ENCODE measurements around the gene HECW1. TPM values are rescaled to one million over a fixed set of nuclear protein-coding genes. Genes with fewer than 3 reads are reported as not detected.
"Not testable (repeated sequence)": the region's sequence is repeated elsewhere in the genome, so short reads cannot be mapped to it uniquely, and the experiment has no call there.

HECW1 gene
- total and polyA plus RNA-seq, 10 of the 15 experiments (the other 5 are each of a cell fraction or from before 2014, with no cell fraction given): under 0.01 to 0.31 (median 0.04) TPM; not detected in 3

GRCh38 chr7:43584733-43585132 is 472.3 kb downstream of the HECW1 start:
- H3K27me3 ChIP-seq (replicated peaks in 1 of 2; ENCODE audit: control insufficient read depth in 2 of 2, insufficient read depth in 2 of 2, low read length in 1 of 2); H2AFZ ChIP-seq (ENCODE audit: control insufficient read depth, low read depth, low read length); H3K36me3 ChIP-seq (ENCODE audit: control insufficient read depth in 2 of 2, insufficient read depth in 2 of 2, low read length in 1 of 2); ATAC-seq; H3K9me3 ChIP-seq (replicated peaks; ENCODE audit: control insufficient read depth, insufficient read depth, low read length); BruUV-seq (replicated peaks); DNase-seq (ENCODE audit: low read depth, low spot score); H4K20me1 ChIP-seq (ENCODE audit: control insufficient read depth, insufficient read depth); FAIRE-seq: not testable (repeated sequence)
- H3K4me3 ChIP-seq: peak overlapping the region; percentile 84
- POLR2A ChIA-PET: interaction anchor here (0.6 to 9.8 kb wide), 13 partner anchors 12 to 254 kb away, joined by 3 to 138 read pairs (median 3); no protein-coding TSS in a partner anchor
- H3K4me1 ChIP-seq (ENCODE audit: control insufficient read depth, insufficient read depth, low read length): peaks cover 21% of the 10 kb centered on the region
- TF ChIP-seq NBN (IDR thresholded peaks at IDR 0.05): 0 out of 2 replicates have a peak, but pooled peaks have one; percentile 27
- TF ChIP-seq IKZF2 (IDR thresholded peaks at IDR 0.05): peak; percentile 50 to 60; a peak in 2 of 4 replicates
- peak; percentile 51 for TF ChIP-seq IKZF1 (conservative IDR thresholded peaks at IDR 0.05)
- TF ChIP-seq ATF2 (IDR thresholded peaks at IDR 0.05; ENCODE audit: low read length): 0 out of 2 replicates have a peak, but pooled peaks have one; percentile 9
- TF ChIP-seq BHLHE40 (IDR thresholded peaks at IDR 0.05; ENCODE audit: borderline replicate concordance in 1 of 2, low read depth in 2 of 2, low read length in 1 of 2): peak in 1 of 2 experiments; percentile 30; a peak in 1 of 4 replicates
- peak; percentile 18; the same call in 1 of the 2 replicates for TF ChIP-seq MTA2 (IDR thresholded peaks at IDR 0.05; ENCODE audit: low read depth)
- 0 out of 2 replicates have a peak, but pooled peaks have one; percentile 19 for TF ChIP-seq MLLT1 (IDR thresholded peaks at IDR 0.05)
- 0 out of 2 replicates have a peak, but pooled peaks have one; percentile 27 for TF ChIP-seq LARP7 (IDR thresholded peaks at IDR 0.05)
- 0 out of 2 replicates have a peak, but pooled peaks have one; percentile 17 for TF ChIP-seq NR2F1 (conservative IDR thresholded peaks at IDR 0.05)
- TF ChIP-seq RELB (IDR thresholded peaks at IDR 0.05; ENCODE audit: low read depth): 0 out of 2 replicates have a peak, but pooled peaks have one; percentile 35
- H3K9ac ChIP-seq (ENCODE audit: control insufficient read depth, insufficient read depth, low read length): peak overlapping the region; percentile 78
- WGBS (ENCODE audit: insufficient coverage, insufficient replicate concordance, low lambda C conversion rate, missing lambda C conversion rate): 1% methylated on average over 11 of the region's 11 CpGs
- peak overlapping the region; percentile 88 for H3K4me2 ChIP-seq (ENCODE audit: control insufficient read depth, insufficient read depth)
- in situ Hi-C loops (cut with MboI) (loop anchor here (5.0 to 10.0 kb wide), 3 partner anchors 110 to 253 kb away; no protein-coding TSS in a partner anchor), intact Hi-C loops (cut with micrococcal nuclease; ENCODE audit: unreplicated experiment) (loop anchor here (5.0 kb wide), 1 partner anchor 652 kb away; the partner anchor contains the start of genes MRPL32 and PSMA2)
- peaks cover 69% of the 10 kb centered on the region for H3K79me2 ChIP-seq (ENCODE audit: control insufficient read depth, insufficient read depth, low read length)
- CTCF ChIA-PET: interaction anchor here (0.7 to 12.5 kb wide), 16 partner anchors 10 to 280 kb away, joined by 3 to 183 read pairs (median 4); no protein-coding TSS in a partner anchor
- SMC1A ChIA-PET (ENCODE audit: uncharacterized antibody, unreplicated experiment): interaction anchor here (0.5 to 9.8 kb wide), 15 partner anchors 11 to 653 kb away, joined by 3 to 163 read pairs (median 4); partner anchors contain the start of gene COA1
- peak overlapping the region; percentile 98 for H3K27ac ChIP-seq (ENCODE audit: control insufficient read depth, insufficient read depth)
- RAD21 ChIA-PET (ENCODE audit: unreplicated experiment): interaction anchor here (0.7 to 12.2 kb wide), 16 partner anchors 10 to 253 kb away, joined by 3 to 516 read pairs (median 4); partner anchors contain the start of gene COA1

All from GM12878 (cell line).